ENCODE results near the gene ALPK3. TPM values are rescaled to one million over a fixed set of nuclear protein-coding genes. Genes with fewer than 3 reads are reported as not detected.

Gene ALPK3
- polyA plus RNA-seq, 2 donors: 1.8 to 10.5 TPM

GRCh38 chr15:84829428-84829827, 12.3 kb downstream of the ALPK3 start:
- H3K4me1 ChIP-seq (ENCODE audit: control insufficient read depth in 2 of 2, insufficient read depth in 2 of 2, low read length in 1 of 2): peaks cover 0 to 2% of the 10 kb centered on the region in 2 donors

GRCh38 chr15:84830036-84830435, 12.9 kb downstream of the ALPK3 start:
- H3K4me3 ChIP-seq (ENCODE audit: low read depth in 1 of 2, low read length in 2 of 2): no peak overlapping the region
- no peaks in the 10 kb centered on the region for H3K9me3 ChIP-seq (ENCODE audit: control insufficient read depth in 2 of 2, insufficient read depth in 1 of 2, low read depth in 1 of 2, low read length in 1 of 2)
- no peak overlapping the region for H3K27ac ChIP-seq (ENCODE audit: low read depth in 2 of 2, low read length in 1 of 2)
- H3K4me1 ChIP-seq (ENCODE audit: control insufficient read depth in 2 of 2, insufficient read depth in 2 of 2, low read length in 1 of 2): peaks cover 0 to 5% of the 10 kb centered on the region in 2 donors
- 80 to 82% methylated on average over 2 of the region's 2 CpGs for WGBS, 2 donors
- H3K36me3 ChIP-seq (ENCODE audit: control insufficient read depth in 2 of 2, insufficient read depth in 2 of 2, low read length in 1 of 2): no peaks in the 10 kb centered on the region
- no peaks in the 10 kb centered on the region for H3K27me3 ChIP-seq (ENCODE audit: control insufficient read depth in 1 of 2, insufficient read depth in 2 of 2, low read length in 2 of 2)

More at GRCh38 chr15:84829428-84829827, 12.3 kb downstream of the ALPK3 start:
- Histone ChIP-seq H3K4me3 (ENCODE audit: low read depth in 1 of 2, low read length in 2 of 2) (no peak overlapping the region), H3K27ac (ENCODE audit: low read depth in 2 of 2, low read length in 1 of 2) (no peak overlapping the region), H3K36me3 (ENCODE audit: control insufficient read depth in 2 of 2, insufficient read depth in 2 of 2, low read length in 1 of 2) (no peaks in the 10 kb centered on the region), H3K9me3 (ENCODE audit: control insufficient read depth in 2 of 2, insufficient read depth in 1 of 2, low read depth in 1 of 2, low read length in 1 of 2) (no peaks in the 10 kb centered on the region), H3K27me3 (ENCODE audit: control insufficient read depth in 1 of 2, insufficient read depth in 2 of 2, low read length in 2 of 2) (no peaks in the 10 kb centered on the region)
- WGBS, 2 donors: 89 to 90% methylated on average over 8 of the region's 8 CpGs

- 83 to 86% methylated on average over 5 of the region's 5 CpGs for WGBS, 2 donors
- Histone ChIP-seq H3K27me3 (ENCODE audit: control insufficient read depth in 1 of 2, insufficient read depth in 2 of 2, low read length in 2 of 2) (no peaks in the 10 kb centered on the region), H3K27ac (ENCODE audit: low read depth in 2 of 2, low read length in 1 of 2) (no peak overlapping the region), H3K36me3 (ENCODE audit: control insufficient read depth in 2 of 2, insufficient read depth in 2 of 2, low read length in 1 of 2) (no peaks in the 10 kb centered on the region), H3K4me1 (ENCODE audit: control insufficient read depth in 2 of 2, insufficient read depth in 2 of 2, low read length in 1 of 2) (peaks cover 0 to 5% of the 10 kb centered on the region in 2 donors), H3K9me3 (ENCODE audit: control insufficient read depth in 2 of 2, insufficient read depth in 1 of 2, low read depth in 1 of 2, low read length in 1 of 2) (no peaks in the 10 kb centered on the region), H3K4me3 (ENCODE audit: low read depth in 1 of 2, low read length in 2 of 2) (no peak overlapping the region)
These were observed 13.9 kb downstream of the ALPK3 start for GRCh38 chr15:84831028-84831427.

- H3K36me3 ChIP-seq (ENCODE audit: control insufficient read depth in 2 of 2, insufficient read depth in 2 of 2, low read length in 1 of 2): no peaks in the 10 kb centered on the region
- no peak overlapping the region for H3K4me3 ChIP-seq (ENCODE audit: low read depth in 1 of 2, low read length in 2 of 2)
- peaks cover 0 to 3% of the 10 kb centered on the region in 2 donors for H3K4me1 ChIP-seq (ENCODE audit: control insufficient read depth in 2 of 2, insufficient read depth in 2 of 2, low read length in 1 of 2)
- H3K9me3 ChIP-seq (ENCODE audit: control insufficient read depth in 2 of 2, insufficient read depth in 1 of 2, low read depth in 1 of 2, low read length in 1 of 2): no peaks in the 10 kb centered on the region
- no peak overlapping the region for H3K27ac ChIP-seq (ENCODE audit: low read depth in 2 of 2, low read length in 1 of 2)
- WGBS, 2 donors: 56 to 67% methylated on average over 2 of the region's 2 CpGs
- no peaks in the 10 kb centered on the region for H3K27me3 ChIP-seq (ENCODE audit: control insufficient read depth in 1 of 2, insufficient read depth in 2 of 2, low read length in 2 of 2)
These were observed 14.5 kb downstream of the ALPK3 start for GRCh38 chr15:84831613-84832012.

- no peaks in the 10 kb centered on the region for H3K9me3 ChIP-seq (ENCODE audit: control insufficient read depth in 2 of 2, insufficient read depth in 1 of 2, low read depth in 1 of 2, low read length in 1 of 2)
- no peaks in the 10 kb centered on the region for H3K36me3 ChIP-seq (ENCODE audit: control insufficient read depth in 2 of 2, insufficient read depth in 2 of 2, low read length in 1 of 2)
- no peak overlapping the region for H3K4me3 ChIP-seq (ENCODE audit: low read depth in 1 of 2, low read length in 2 of 2)
- no peaks in the 10 kb centered on the region for H3K27me3 ChIP-seq (ENCODE audit: control insufficient read depth in 1 of 2, insufficient read depth in 2 of 2, low read length in 2 of 2)
- H3K27ac ChIP-seq (ENCODE audit: low read depth in 2 of 2, low read length in 1 of 2): no peak overlapping the region
- H3K4me1 ChIP-seq (ENCODE audit: control insufficient read depth in 2 of 2, insufficient read depth in 2 of 2, low read length in 1 of 2): peaks cover 0 to 3% of the 10 kb centered on the region in 2 donors
- 77 to 86% methylated on average over 2 of the region's 2 CpGs for WGBS, 2 donors
These were observed 15.4 kb downstream of the ALPK3 start for GRCh38 chr15:84832448-84833040.

GRCh38 chr15:84833447-84834228, 16.5 kb downstream of the ALPK3 start:
- peaks cover 0 to 3% of the 10 kb centered on the region in 2 donors for H3K4me1 ChIP-seq (ENCODE audit: control insufficient read depth in 2 of 2, insufficient read depth in 2 of 2, low read length in 1 of 2)
- H3K27ac ChIP-seq (ENCODE audit: low read depth in 2 of 2, low read length in 1 of 2): no peak overlapping the region

GRCh38 chr15:84834229-84834955, 17.2 kb downstream of the ALPK3 start:
- H3K36me3 ChIP-seq (ENCODE audit: control insufficient read depth in 2 of 2, insufficient read depth in 2 of 2, low read length in 1 of 2): no peaks in the 10 kb centered on the region
- no peak overlapping the region for H3K27ac ChIP-seq (ENCODE audit: low read depth in 2 of 2, low read length in 1 of 2)
- no peaks in the 10 kb centered on the region for H3K27me3 ChIP-seq (ENCODE audit: control insufficient read depth in 1 of 2, insufficient read depth in 2 of 2, low read length in 2 of 2)
- peaks cover 0 to 3% of the 10 kb centered on the region in 2 donors for H3K4me1 ChIP-seq (ENCODE audit: control insufficient read depth in 2 of 2, insufficient read depth in 2 of 2, low read length in 1 of 2)
- WGBS, 2 donors: 84 to 91% methylated on average over 4 of the region's 4 CpGs
- no peak overlapping the region for H3K4me3 ChIP-seq (ENCODE audit: low read depth in 1 of 2, low read length in 2 of 2)
- no peaks in the 10 kb centered on the region for H3K9me3 ChIP-seq (ENCODE audit: control insufficient read depth in 2 of 2, insufficient read depth in 1 of 2, low read depth in 1 of 2, low read length in 1 of 2)

More at GRCh38 chr15:84833447-84834228, 16.5 kb downstream of the ALPK3 start:
- H3K9me3 ChIP-seq (ENCODE audit: control insufficient read depth in 2 of 2, insufficient read depth in 1 of 2, low read depth in 1 of 2, low read length in 1 of 2): no peaks in the 10 kb centered on the region
- no peaks in the 10 kb centered on the region for H3K36me3 ChIP-seq (ENCODE audit: control insufficient read depth in 2 of 2, insufficient read depth in 2 of 2, low read length in 1 of 2)
- no peaks in the 10 kb centered on the region for H3K27me3 ChIP-seq (ENCODE audit: control insufficient read depth in 1 of 2, insufficient read depth in 2 of 2, low read length in 2 of 2)
- H3K4me3 ChIP-seq (ENCODE audit: low read depth in 1 of 2, low read length in 2 of 2): no peak overlapping the region
- WGBS, 2 donors: 66 to 69% methylated on average over 4 of the region's 4 CpGs

- H3K27ac ChIP-seq (ENCODE audit: low read depth in 2 of 2, low read length in 1 of 2): no peak overlapping the region
- no peak overlapping the region for H3K4me3 ChIP-seq (ENCODE audit: low read depth in 1 of 2, low read length in 2 of 2)
- 79 to 94% methylated on average over 4 to 5 of the region's 5 CpGs for WGBS, 2 donors
- H3K4me1 ChIP-seq (ENCODE audit: control insufficient read depth in 2 of 2, insufficient read depth in 2 of 2, low read length in 1 of 2): peaks cover 0 to 3% of the 10 kb centered on the region in 2 donors
- no peaks in the 10 kb centered on the region for H3K27me3 ChIP-seq (ENCODE audit: control insufficient read depth in 1 of 2, insufficient read depth in 2 of 2, low read length in 2 of 2)
- H3K36me3 ChIP-seq (ENCODE audit: control insufficient read depth in 2 of 2, insufficient read depth in 2 of 2, low read length in 1 of 2): no peaks in the 10 kb centered on the region
- no peaks in the 10 kb centered on the region for H3K9me3 ChIP-seq (ENCODE audit: control insufficient read depth in 2 of 2, insufficient read depth in 1 of 2, low read depth in 1 of 2, low read length in 1 of 2)
These were observed 17.8 kb downstream of the ALPK3 start for GRCh38 chr15:84834969-84835368.

- Histone ChIP-seq H3K27me3 (ENCODE audit: control insufficient read depth in 1 of 2, insufficient read depth in 2 of 2, low read length in 2 of 2) (no peaks in the 10 kb centered on the region), H3K9me3 (ENCODE audit: control insufficient read depth in 2 of 2, insufficient read depth in 1 of 2, low read depth in 1 of 2, low read length in 1 of 2) (no peaks in the 10 kb centered on the region), H3K27ac (ENCODE audit: low read depth in 2 of 2, low read length in 1 of 2) (no peak overlapping the region), H3K4me1 (ENCODE audit: control insufficient read depth in 2 of 2, insufficient read depth in 2 of 2, low read length in 1 of 2) (peaks cover 0 to 3% of the 10 kb centered on the region in 2 donors), H3K4me3 (ENCODE audit: low read depth in 1 of 2, low read length in 2 of 2) (no peak overlapping the region), H3K36me3 (ENCODE audit: control insufficient read depth in 2 of 2, insufficient read depth in 2 of 2, low read length in 1 of 2) (no peaks in the 10 kb centered on the region)
- 83 to 84% methylated on average over 5 of the region's 5 CpGs for WGBS, 2 donors
These were observed 18.6 kb downstream of the ALPK3 start for GRCh38 chr15:84835661-84836337.

Data from esophagus (tissue), 2 donors.